HepG2 (cell line): ENCODE results near the gene ASXL1. TPM values are rescaled to one million over a fixed set of nuclear protein-coding genes. Genes with fewer than 3 reads are reported as not detected.
A peak's percentile ranks its signal among the peaks of the same experiment; 100 is the strongest.

Source experiments
- BRCA1 ChIP-seq: sonication (generic); formaldehyde crosslinking; IDR thresholded peaks from 2 replicates; pipeline ENCODE4 v1.4.0; 2020; ENCODE audit warnings: missing genetic modification reagents
- FIP1L1 ChIP-seq: fragments of 200-400 bp; formaldehyde crosslinking; IDR thresholded peaks from 2 replicates; pipeline ENCODE4 v1.6.1; 2018; ENCODE audit warnings: low read depth, mild to moderate bottlenecking, low read length, moderate library complexity, borderline replicate concordance; ENCODE audit not compliant: insufficient read depth
- HIVEP1 ChIP-seq: sonication (generic); formaldehyde crosslinking; IDR thresholded peaks from 2 replicates; pipeline ENCODE4 v1.4.0; 2020; ENCODE audit warnings: mild to moderate bottlenecking, missing genetic modification reagents
- MIXL1 ChIP-seq: IDR thresholded peaks from 2 replicates; pipeline ENCODE4 v1.6.1; 2016
- RBM39 ChIP-seq: fragments of 200-400 bp; formaldehyde crosslinking; IDR thresholded peaks from one replicate; pipeline ENCODE4 v1.6.1; 2018; ENCODE audit warnings: antibody characterized with exemption, mild to moderate bottlenecking, low read depth, low read length; ENCODE audit not compliant: poor library complexity, severe bottlenecking
- SOX5 ChIP-seq: IDR thresholded peaks from 2 replicates; pipeline ENCODE4 v1.6.1; 2016; ENCODE audit warnings: borderline replicate concordance
- TP53 ChIP-seq: sonication (generic); formaldehyde crosslinking; conservative IDR thresholded peaks from 2 replicates; pipeline ENCODE4 v1.4.0; 2020; ENCODE audit warnings: missing genetic modification reagents
- ZNF251 ChIP-seq: sonication (generic); formaldehyde crosslinking; IDR thresholded peaks from 2 replicates; pipeline ENCODE4 v1.9.0; 2021; ENCODE audit warnings: mild to moderate bottlenecking, missing genetic modification reagents
- ZNF264 ChIP-seq: sonication (generic); formaldehyde crosslinking; IDR thresholded peaks from 2 replicates; pipeline ENCODE4 v1.4.0; 2020; ENCODE audit warnings: missing genetic modification reagents
- ZNF749 ChIP-seq: sonication (generic); formaldehyde crosslinking; IDR thresholded peaks from 2 replicates; pipeline ENCODE4 v1.8.0; 2022; ENCODE audit warnings: mild to moderate bottlenecking, missing genetic modification reagents, moderate library complexity, borderline replicate concordance
- ZNF775 ChIP-seq: sonication (generic); formaldehyde crosslinking; IDR thresholded peaks from 2 replicates; pipeline ENCODE4 v1.4.0; 2020; ENCODE audit warnings: missing genetic modification reagents, mild to moderate bottlenecking, moderate library complexity, borderline replicate concordance
- ZNF839 ChIP-seq: sonication (generic); formaldehyde crosslinking; IDR thresholded peaks from 2 replicates; pipeline ENCODE4 v1.4.0; 2020; ENCODE audit warnings: missing genetic modification reagents, mild to moderate bottlenecking, borderline replicate concordance
- polyA plus RNA-seq, 8 experiments: library from polyadenylated mRNA; depleted of rRNA in 3 of 8; stranded (reverse) in 7 of 8; unstranded in 1 of 8; fragments of >200 nt; fragmentation: Illumina TruSeq in 4 of 8; extraction: Trizol in 4 of 8; gene quantifications; 2 replicates each; pipeline versions ENCODE4 v1.2.1 to v1.2.3, GENCODE V29; 2011 to 2016; ENCODE audit warnings: low read depth in 4 of 8, missing spikeins in 1 of 8, mixed read lengths in 1 of 8; ENCODE audit not compliant: insufficient read depth in 1 of 8
- total RNA-seq, 5 experiments: library from RNA; depleted of rRNA; stranded (reverse); fragments of >200 nt; fragmentation: Illumina TruSeq; extraction: Trizol; gene quantifications; 2 replicates each; pipeline ENCODE4 v1.2.3, GENCODE V29; 2016; ENCODE audit warnings: low read depth in 1 of 5
- TF ChIP-seq, protein P1 (sequence below): sonication (generic); formaldehyde crosslinking; IDR thresholded peaks from 2 replicates; pipeline ENCODE4 v1.4.0; 2020; ENCODE audit warnings: missing genetic modification reagents, borderline replicate concordance
- TF ChIP-seq, protein P2 (sequence below): IDR thresholded peaks from 2 replicates; pipeline ENCODE4 v1.6.1; 2012; ENCODE audit warnings: inconsistent platforms
- TF ChIP-seq, protein P3 (sequence below): sonication (generic); formaldehyde crosslinking; IDR thresholded peaks from 2 replicates; pipeline ENCODE4 v1.4.0; 2020; ENCODE audit warnings: mild to moderate bottlenecking, missing genetic modification reagents, borderline replicate concordance
- TF ChIP-seq, protein P4 (sequence below): sonication (generic); formaldehyde crosslinking; IDR thresholded peaks from 2 replicates; pipeline ENCODE4 v1.5.0; 2020; ENCODE audit warnings: mild to moderate bottlenecking, missing genetic modification reagents
- TF ChIP-seq, protein P5 (sequence below): sonication (generic); formaldehyde crosslinking; IDR thresholded peaks from 2 replicates; pipeline ENCODE4 v1.8.0; 2022; ENCODE audit warnings: missing genetic modification reagents, mild to moderate bottlenecking, inconsistent platforms, borderline replicate concordance
- TF ChIP-seq, protein P6 (sequence below): sonication (generic); formaldehyde crosslinking; IDR thresholded peaks from 2 replicates; pipeline ENCODE4 v1.4.0; 2020; ENCODE audit warnings: missing genetic modification reagents, borderline replicate concordance

ASXL1 gene
- total and polyA plus RNA-seq, 2 of the 13 experiments (the other 11 are each of a cell fraction or from before 2014, with no cell fraction given) = 62.1 to 74.8 TPM

DNA sequence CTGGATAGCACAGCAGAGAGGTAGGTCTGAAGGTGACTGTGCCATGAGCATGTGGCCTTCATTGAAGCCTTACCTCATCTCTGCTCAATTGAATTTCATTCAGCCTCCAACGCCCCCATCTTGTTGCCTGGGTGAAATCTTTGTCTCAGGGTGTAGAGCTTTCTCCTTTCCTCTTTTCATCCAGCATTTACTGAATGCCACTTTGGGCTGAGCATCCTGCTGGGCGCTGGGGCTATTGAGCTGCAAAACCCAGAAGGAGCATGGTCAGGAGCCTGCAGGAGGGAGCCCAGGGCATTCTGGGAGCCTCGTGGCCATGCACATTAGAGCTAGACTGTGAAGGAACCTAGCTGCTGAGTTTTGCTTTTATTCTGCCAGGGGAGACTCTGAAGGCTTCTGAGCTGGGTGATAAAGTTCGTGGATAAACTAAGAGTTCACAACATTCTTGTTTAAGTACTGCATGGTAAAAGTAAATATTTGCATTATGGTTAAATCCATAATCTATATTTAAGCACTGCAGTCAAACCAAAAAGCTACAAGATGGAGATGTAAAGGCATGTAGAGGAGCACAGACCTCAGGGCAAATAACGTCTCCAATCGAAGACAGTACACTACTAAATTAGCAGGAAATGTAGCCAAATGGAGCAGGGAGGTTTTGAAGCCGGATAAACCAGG lies 13.2 kb upstream of the ASXL1 start (continued):
- no peak for TF ChIP-seq ZNF749 (CRISPR knock-in tag)
- TF ChIP-seq SOX5 = peak; percentile 44; the same call in 1 of the 2 replicates
- TF ChIP-seq, protein P1, sequence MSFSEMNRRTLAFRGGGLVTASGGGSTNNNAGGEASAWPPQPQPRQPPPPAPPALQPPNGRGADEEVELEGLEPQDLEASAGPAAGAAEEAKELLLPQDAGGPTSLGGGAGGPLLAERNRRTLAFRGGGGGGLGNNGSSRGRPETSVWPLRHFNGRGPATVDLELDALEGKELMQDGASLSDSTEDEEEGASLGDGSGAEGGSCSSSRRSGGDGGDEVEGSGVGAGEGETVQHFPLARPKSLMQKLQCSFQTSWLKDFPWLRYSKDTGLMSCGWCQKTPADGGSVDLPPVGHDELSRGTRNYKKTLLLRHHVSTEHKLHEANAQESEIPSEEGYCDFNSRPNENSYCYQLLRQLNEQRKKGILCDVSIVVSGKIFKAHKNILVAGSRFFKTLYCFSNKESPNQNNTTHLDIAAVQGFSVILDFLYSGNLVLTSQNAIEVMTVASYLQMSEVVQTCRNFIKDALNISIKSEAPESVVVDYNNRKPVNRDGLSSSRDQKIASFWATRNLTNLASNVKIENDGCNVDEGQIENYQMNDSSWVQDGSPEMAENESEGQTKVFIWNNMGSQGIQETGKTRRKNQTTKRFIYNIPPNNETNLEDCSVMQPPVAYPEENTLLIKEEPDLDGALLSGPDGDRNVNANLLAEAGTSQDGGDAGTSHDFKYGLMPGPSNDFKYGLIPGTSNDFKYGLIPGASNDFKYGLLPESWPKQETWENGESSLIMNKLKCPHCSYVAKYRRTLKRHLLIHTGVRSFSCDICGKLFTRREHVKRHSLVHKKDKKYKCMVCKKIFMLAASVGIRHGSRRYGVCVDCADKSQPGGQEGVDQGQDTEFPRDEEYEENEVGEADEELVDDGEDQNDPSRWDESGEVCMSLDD = no peak
- no peak for TF ChIP-seq RBM39
- TF ChIP-seq, protein P2, sequence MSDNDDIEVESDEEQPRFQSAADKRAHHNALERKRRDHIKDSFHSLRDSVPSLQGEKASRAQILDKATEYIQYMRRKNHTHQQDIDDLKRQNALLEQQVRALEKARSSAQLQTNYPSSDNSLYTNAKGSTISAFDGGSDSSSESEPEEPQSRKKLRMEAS = peak; percentile 90
- TF ChIP-seq, protein P3, sequence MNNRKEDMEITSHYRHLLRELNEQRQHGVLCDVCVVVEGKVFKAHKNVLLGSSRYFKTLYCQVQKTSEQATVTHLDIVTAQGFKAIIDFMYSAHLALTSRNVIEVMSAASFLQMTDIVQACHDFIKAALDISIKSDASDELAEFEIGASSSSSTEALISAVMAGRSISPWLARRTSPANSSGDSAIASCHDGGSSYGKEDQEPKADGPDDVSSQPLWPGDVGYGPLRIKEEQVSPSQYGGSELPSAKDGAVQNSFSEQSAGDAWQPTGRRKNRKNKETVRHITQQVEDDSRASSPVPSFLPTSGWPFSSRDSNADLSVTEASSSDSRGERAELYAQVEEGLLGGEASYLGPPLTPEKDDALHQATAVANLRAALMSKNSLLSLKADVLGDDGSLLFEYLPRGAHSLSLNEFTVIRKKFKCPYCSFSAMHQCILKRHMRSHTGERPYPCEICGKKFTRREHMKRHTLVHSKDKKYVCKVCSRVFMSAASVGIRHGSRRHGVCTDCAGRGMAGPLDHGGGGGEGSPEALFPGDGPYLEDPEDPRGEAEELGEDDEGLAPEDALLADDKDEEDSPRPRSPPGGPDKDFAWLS = no peak
- no peak for TF ChIP-seq FIP1L1
- TF ChIP-seq ZNF775 (CRISPR knock-in tag) = no peak
- TF ChIP-seq TP53 (CRISPR knock-in tag) = no peak
- TF ChIP-seq ZNF251 (CRISPR knock-in tag) = no peak
- TF ChIP-seq, protein P4, sequence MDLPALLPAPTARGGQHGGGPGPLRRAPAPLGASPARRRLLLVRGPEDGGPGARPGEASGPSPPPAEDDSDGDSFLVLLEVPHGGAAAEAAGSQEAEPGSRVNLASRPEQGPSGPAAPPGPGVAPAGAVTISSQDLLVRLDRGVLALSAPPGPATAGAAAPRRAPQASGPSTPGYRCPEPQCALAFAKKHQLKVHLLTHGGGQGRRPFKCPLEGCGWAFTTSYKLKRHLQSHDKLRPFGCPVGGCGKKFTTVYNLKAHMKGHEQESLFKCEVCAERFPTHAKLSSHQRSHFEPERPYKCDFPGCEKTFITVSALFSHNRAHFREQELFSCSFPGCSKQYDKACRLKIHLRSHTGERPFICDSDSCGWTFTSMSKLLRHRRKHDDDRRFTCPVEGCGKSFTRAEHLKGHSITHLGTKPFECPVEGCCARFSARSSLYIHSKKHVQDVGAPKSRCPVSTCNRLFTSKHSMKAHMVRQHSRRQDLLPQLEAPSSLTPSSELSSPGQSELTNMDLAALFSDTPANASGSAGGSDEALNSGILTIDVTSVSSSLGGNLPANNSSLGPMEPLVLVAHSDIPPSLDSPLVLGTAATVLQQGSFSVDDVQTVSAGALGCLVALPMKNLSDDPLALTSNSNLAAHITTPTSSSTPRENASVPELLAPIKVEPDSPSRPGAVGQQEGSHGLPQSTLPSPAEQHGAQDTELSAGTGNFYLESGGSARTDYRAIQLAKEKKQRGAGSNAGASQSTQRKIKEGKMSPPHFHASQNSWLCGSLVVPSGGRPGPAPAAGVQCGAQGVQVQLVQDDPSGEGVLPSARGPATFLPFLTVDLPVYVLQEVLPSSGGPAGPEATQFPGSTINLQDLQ (CRISPR knock-in tag) = no peak
- TF ChIP-seq, protein P5, sequence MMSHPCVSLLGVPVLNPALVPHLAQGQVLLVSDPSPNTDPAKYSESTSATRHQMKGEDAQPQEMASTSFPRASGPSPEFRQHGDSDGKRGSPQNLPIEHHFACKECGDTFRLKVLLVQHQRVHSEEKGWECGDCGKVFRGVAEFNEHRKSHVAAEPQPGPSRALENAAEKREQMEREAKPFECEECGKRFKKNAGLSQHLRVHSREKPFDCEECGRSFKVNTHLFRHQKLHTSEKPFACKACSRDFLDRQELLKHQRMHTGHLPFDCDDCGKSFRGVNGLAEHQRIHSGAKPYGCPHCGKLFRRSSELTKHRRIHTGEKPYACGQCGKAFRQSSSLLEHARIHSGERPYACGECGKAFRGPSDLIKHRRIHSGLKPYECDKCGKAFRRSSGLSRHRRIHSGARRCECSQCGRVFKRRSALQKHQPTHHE = no peak
- TF ChIP-seq ZNF264 = no peak
- TF ChIP-seq MIXL1 (CRISPR knock-in tag) = peak; percentile 25; the same call in 1 of the 2 replicates
- TF ChIP-seq ZNF839 = no peak
- no peak for TF ChIP-seq BRCA1
- TF ChIP-seq, protein P6, sequence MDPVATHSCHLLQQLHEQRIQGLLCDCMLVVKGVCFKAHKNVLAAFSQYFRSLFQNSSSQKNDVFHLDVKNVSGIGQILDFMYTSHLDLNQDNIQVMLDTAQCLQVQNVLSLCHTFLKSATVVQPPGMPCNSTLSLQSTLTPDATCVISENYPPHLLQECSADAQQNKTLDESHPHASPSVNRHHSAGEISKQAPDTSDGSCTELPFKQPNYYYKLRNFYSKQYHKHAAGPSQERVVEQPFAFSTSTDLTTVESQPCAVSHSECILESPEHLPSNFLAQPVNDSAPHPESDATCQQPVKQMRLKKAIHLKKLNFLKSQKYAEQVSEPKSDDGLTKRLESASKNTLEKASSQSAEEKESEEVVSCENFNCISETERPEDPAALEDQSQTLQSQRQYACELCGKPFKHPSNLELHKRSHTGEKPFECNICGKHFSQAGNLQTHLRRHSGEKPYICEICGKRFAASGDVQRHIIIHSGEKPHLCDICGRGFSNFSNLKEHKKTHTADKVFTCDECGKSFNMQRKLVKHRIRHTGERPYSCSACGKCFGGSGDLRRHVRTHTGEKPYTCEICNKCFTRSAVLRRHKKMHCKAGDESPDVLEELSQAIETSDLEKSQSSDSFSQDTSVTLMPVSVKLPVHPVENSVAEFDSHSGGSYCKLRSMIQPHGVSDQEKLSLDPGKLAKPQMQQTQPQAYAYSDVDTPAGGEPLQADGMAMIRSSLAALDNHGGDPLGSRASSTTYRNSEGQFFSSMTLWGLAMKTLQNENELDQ (CRISPR knock-in tag) = no peak
- no peak for TF ChIP-seq HIVEP1 (CRISPR knock-in tag)
